Measurements from ENCODE around the gene DAB2IP. TPM values are rescaled to one million over a fixed set of nuclear protein-coding genes. Genes with fewer than 3 reads are reported as not detected.

The DAB2IP gene
- total RNA-seq, 6 experiments from 2014 or later = 23.0 to 28.2 (median 25.7) TPM

DNA sequence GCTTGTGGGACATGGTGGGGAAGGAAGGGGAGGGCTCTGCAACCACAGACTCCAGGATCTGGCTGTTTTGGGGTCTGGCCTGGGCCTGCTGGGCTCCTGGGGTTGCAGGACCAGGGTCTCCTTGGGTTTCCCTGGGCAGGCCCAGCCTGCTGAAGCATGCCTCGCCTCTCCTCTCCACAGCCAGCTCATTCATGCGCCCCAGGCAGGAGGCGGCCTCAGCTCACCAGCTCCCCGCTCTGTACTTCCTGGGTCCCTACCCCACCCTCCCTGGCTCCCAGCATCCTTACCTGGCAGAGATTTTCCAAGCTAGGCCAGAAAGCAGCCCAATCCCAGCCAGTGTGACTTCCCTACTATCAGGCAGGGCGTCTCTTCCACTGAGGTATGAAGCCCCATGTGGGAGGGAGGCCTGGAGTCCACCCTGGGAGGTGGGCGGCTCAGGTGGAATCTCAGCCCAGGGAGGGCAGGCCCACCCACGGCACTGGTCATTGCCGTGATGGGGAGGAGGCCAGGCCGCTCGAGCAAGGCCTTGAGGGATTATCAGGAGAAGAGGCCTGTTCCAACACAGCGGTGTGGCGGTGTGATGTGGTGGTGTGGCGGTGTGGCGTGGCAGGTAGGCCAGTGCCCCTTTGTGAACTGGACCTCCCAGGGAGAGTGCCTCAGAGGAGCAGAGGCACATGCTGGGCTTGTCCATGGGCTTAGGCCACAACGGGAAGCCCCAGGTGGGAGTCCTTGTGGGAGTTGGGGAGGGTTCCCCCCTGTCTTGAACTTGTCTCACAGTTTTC, 103.4 kb downstream of the DAB2IP start:
- peaks cover 3% of the 10 kb centered on the region for H3K27me3 Mint-ChIP-seq (ENCODE audit: insufficient read depth)
- H3K9me3 Mint-ChIP-seq = no peaks in the 10 kb centered on the region
- H3K36me3 Mint-ChIP-seq (ENCODE audit: low read depth) = peaks cover 2% of the 10 kb centered on the region; the same call in 1 of the 2 replicates
- H3K4me1 Mint-ChIP-seq (ENCODE audit: low read depth) = peaks cover 16% of the 10 kb centered on the region
- TF ChIP-seq, protein P1, sequence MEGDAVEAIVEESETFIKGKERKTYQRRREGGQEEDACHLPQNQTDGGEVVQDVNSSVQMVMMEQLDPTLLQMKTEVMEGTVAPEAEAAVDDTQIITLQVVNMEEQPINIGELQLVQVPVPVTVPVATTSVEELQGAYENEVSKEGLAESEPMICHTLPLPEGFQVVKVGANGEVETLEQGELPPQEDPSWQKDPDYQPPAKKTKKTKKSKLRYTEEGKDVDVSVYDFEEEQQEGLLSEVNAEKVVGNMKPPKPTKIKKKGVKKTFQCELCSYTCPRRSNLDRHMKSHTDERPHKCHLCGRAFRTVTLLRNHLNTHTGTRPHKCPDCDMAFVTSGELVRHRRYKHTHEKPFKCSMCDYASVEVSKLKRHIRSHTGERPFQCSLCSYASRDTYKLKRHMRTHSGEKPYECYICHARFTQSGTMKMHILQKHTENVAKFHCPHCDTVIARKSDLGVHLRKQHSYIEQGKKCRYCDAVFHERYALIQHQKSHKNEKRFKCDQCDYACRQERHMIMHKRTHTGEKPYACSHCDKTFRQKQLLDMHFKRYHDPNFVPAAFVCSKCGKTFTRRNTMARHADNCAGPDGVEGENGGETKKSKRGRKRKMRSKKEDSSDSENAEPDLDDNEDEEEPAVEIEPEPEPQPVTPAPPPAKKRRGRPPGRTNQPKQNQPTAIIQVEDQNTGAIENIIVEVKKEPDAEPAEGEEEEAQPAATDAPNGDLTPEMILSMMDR (IDR thresholded peaks at IDR 0.05) = no peak
- no peak for DNase-seq
- no peak overlapping the region for H3K4me3 Mint-ChIP-seq
- no peak overlapping the region for H3K27ac Mint-ChIP-seq

DNA sequence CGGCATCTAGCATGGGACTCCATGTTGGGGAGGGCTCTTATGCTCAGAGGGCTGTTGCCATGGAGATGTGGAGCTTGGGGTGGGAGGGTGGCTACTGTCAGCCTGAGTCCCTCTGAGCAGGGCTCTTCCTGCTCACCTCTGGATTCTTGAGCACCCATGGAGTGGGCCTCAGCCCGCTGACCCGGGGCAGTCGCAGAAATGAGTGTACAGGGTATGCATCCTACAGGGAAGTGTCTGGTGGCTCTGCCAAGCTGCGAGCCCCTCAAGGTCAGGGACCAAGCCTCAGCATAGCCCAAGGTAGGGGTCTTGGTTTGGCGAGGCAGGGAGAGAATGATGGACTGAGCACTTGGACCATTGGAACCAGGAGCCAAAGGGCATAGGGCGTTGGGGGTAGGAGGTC, 104.1 kb downstream of the DAB2IP start:
- TF ChIP-seq, protein P1 (IDR thresholded peaks at IDR 0.05) = no peak
- Mint-ChIP-seq H3K4me1 (ENCODE audit: low read depth) (peaks cover 16% of the 10 kb centered on the region), H3K27ac (no peak overlapping the region), H3K4me3 (no peak overlapping the region), H3K27me3 (ENCODE audit: insufficient read depth) (peaks cover 3% of the 10 kb centered on the region), H3K9me3 (no peaks in the 10 kb centered on the region), H3K36me3 (ENCODE audit: low read depth) (peaks cover 5% of the 10 kb centered on the region; the same call in 1 of the 2 replicates)
- no peak for DNase-seq

DNA sequence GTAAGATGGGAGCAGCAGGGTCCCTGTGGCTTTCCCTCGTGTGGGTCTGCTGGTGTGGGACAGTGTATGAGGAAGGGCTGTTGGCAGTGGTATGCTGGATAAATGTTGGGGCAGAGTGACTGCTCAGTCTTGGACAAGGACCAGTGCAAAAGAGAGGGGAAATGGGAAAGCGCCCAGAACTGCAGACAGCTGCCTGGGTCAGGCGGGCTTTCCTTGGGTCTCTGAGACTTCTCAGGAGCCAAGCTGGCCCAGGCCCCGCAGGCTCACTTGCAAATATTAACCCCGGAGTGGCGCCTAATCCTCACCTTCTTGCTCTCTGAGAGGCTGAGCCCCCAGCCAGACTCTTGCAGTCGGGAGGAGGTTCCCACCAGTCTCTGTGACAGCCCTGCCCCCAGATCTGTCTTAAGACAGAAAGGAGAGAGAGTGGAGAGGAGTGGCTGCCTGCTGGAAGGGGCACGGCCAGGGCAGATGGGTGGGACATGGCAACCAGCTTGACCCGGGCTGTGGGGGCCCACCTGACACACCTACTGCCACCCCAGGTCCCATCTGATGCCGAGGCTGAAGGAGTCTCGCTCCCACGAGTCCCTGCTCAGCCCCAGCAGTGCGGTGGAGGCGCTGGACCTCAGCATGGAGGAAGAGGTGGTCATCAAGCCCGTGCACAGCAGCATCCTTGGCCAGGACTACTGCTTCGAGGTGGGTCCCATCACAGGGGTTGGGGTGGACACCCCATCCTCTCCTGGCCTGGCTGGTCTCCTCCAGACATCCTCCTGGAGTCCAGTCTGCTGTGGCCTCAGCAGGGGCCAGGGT, 105.2 kb downstream of the DAB2IP start:
- TF ChIP-seq, protein P1 (IDR thresholded peaks at IDR 0.05) = no peak
- H3K4me3 Mint-ChIP-seq = no peak overlapping the region
- peaks cover 8% of the 10 kb centered on the region; the same call in 1 of the 2 replicates for H3K4me1 Mint-ChIP-seq (ENCODE audit: low read depth)
- H3K27me3 Mint-ChIP-seq (ENCODE audit: insufficient read depth) = peaks cover 3% of the 10 kb centered on the region
- H3K27ac Mint-ChIP-seq = no peak overlapping the region
- DNase-seq = no peak
- peaks cover 9% of the 10 kb centered on the region; the same call in 1 of the 2 replicates for H3K36me3 Mint-ChIP-seq (ENCODE audit: low read depth)
- H3K9me3 Mint-ChIP-seq = no peaks in the 10 kb centered on the region

DNA sequence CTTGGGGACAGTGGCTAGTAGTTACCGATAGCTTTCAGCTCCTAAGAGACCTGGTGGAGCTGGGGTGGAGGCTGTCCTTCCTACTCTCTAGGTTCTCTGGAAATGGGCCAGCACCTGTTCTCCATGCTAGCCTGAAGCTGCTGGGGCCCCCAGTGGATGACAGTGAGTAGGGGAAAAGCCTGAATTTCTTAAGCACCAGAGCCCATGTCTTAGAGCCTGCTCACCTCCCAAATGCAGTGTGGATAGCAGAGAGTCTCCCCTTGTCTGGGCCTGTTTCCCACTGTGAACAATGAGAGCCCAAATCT, 105.8 kb downstream of the DAB2IP start:
- peaks cover 2% of the 10 kb centered on the region; the same call in 1 of the 2 replicates for H3K4me1 Mint-ChIP-seq (ENCODE audit: low read depth)
- H3K27ac Mint-ChIP-seq = no peak overlapping the region
- H3K4me3 Mint-ChIP-seq = no peak overlapping the region
- no peak for DNase-seq
- H3K36me3 Mint-ChIP-seq (ENCODE audit: low read depth) = peaks cover 9% of the 10 kb centered on the region; the same call in 1 of the 2 replicates
- peaks cover 3% of the 10 kb centered on the region for H3K27me3 Mint-ChIP-seq (ENCODE audit: insufficient read depth)
- TF ChIP-seq, protein P1 (IDR thresholded peaks at IDR 0.05) = no peak
- H3K9me3 Mint-ChIP-seq = no peaks in the 10 kb centered on the region

DNA sequence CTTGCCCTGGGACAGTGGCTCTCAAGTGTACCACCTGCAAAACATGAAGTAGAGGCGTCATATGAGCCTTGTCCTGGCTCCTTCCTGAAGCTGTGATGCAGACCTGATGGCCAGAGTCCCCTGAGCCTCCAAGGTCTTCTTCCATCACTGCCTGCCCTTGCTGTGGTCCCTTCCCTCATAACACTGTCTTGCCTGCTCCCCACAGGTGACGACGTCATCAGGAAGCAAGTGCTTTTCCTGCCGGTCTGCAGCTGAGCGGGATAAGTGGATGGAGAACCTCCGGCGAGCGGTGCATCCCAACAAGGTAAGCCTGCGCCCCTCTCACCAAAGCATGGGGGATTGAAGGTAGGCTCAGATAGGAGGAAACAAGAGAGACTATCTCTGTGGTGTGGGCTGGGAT, 107.3 kb downstream of the DAB2IP start:
- no peak overlapping the region for H3K4me3 Mint-ChIP-seq
- H3K27ac Mint-ChIP-seq = no peak overlapping the region
- no peak for DNase-seq
- peaks cover 9% of the 10 kb centered on the region; the same call in 1 of the 2 replicates for H3K36me3 Mint-ChIP-seq (ENCODE audit: low read depth)
- H3K4me1 Mint-ChIP-seq (ENCODE audit: low read depth) = no peaks in the 10 kb centered on the region; the same call in 1 of the 2 replicates
- no peaks in the 10 kb centered on the region for H3K9me3 Mint-ChIP-seq
- H3K27me3 Mint-ChIP-seq (ENCODE audit: insufficient read depth) = peaks cover 3% of the 10 kb centered on the region
- TF ChIP-seq, protein P1 (IDR thresholded peaks at IDR 0.05) = no peak
